Natural killer cell (primary cell): Measurements from ENCODE around the gene KIF6. TPM values are rescaled to one million over a fixed set of nuclear protein-coding genes. Genes with fewer than 3 reads are reported as not detected.

Source experiments
- ATAC-seq, 3 donors: fragments of 150-1000 bp in 2 of 3; fragments of 200-7000 bp in 1 of 3; cut with Tn5 transposase; 1 replicate in 1 of 3; 2 replicates in 2 of 3; pipeline ENCODE4 v1.10.0; 2021; ENCODE audit warnings: mild to moderate bottlenecking in 2 of 3, moderate library complexity in 2 of 3
- DNase-seq, 2 donors: peaks; one replicate each; pipeline versions ENCODE4 v3.0.0 to v3.0.0-alpha.2; 2013 to 2021; ENCODE audit warnings: mixed read lengths in 1 of 2
- H3K27ac ChIP-seq: one replicate; pipeline ENCODE4 v1.5.1; 2013; ENCODE audit warnings: mild to moderate bottlenecking, low read length
- H3K27me3 ChIP-seq: one replicate; pipeline ENCODE4 v1.6.1; 2013; ENCODE audit warnings: low read length; ENCODE audit not compliant: control insufficient read depth, insufficient read depth
- H3K36me3 ChIP-seq: one replicate; pipeline ENCODE4 v1.6.1; 2013; ENCODE audit warnings: low read length; ENCODE audit not compliant: control insufficient read depth, insufficient read depth
- H3K4me1 ChIP-seq: one replicate; pipeline ENCODE4 v1.6.1; 2013; ENCODE audit warnings: low read length; ENCODE audit not compliant: control insufficient read depth, insufficient read depth
- H3K4me3 ChIP-seq: one replicate; pipeline ENCODE4 v1.5.1; 2013; ENCODE audit warnings: low read length
- H3K9me3 ChIP-seq: one replicate; pipeline ENCODE4 v1.6.1; 2013; ENCODE audit warnings: low read length; ENCODE audit not compliant: control insufficient read depth, insufficient read depth
- H3K27ac Mint-ChIP-seq, 2 donors: one replicate each; pipeline ENCODE4 v1.8.0; 2022; ENCODE audit warnings: mild to moderate bottlenecking in 2 of 2, mixed read lengths in 2 of 2, moderate library complexity in 1 of 2
- H3K27me3 Mint-ChIP-seq, 2 donors: one replicate each; pipeline ENCODE4 v1.8.0; 2022; ENCODE audit warnings: low read depth in 2 of 2, mixed read lengths in 2 of 2
- H3K36me3 Mint-ChIP-seq: one replicate; pipeline ENCODE4 v1.8.0; 2022; ENCODE audit warnings: mixed read lengths
- H3K4me1 Mint-ChIP-seq, 2 donors: one replicate each; pipeline ENCODE4 v1.8.0; 2022; ENCODE audit warnings: mixed read lengths in 2 of 2
- H3K4me3 Mint-ChIP-seq: one replicate; pipeline ENCODE4 v1.8.0; 2022; ENCODE audit warnings: mild to moderate bottlenecking, moderate library complexity, mixed read lengths
- H3K9me3 Mint-ChIP-seq, 2 donors: one replicate each; pipeline ENCODE4 v1.8.0; 2022; ENCODE audit warnings: mixed read lengths in 2 of 2
- WGBS: methylation state at CpG from one replicate; pipeline ENCODE4 v1.1.7; 2013; ENCODE audit warnings: missing lambda C conversion rate; ENCODE audit not compliant: insufficient coverage; 5-methylcytosine and 5-hydroxymethylcytosine counted together
- intact Hi-C: fragments of 100-400 bp; cut with micrococcal nuclease; formaldehyde crosslinking; loops from one replicate; pipeline ENCODE4 v1.14.2; 2022
- total RNA-seq, 4 donors: library from RNA; stranded (reverse); fragments of 120-200 nt in 1 of 4; gene quantifications; one replicate each; pipeline versions ENCODE4 v1.2.3 to v1.2.4, GENCODE V29; 2013 to 2022
- TF ChIP-seq, protein P1 (sequence below): fragments of 200-600 bp; IDR thresholded peaks from one replicate; pipeline ENCODE4 v1.8.0; 2022; ENCODE audit warnings: antibody characterized with exemption

KIF6 gene
- total RNA-seq, 3 donors from 2014 or later (not counting 1 experiment from before 2014, with no cell fraction given) = not detected

GRCh38 chr6:39313526-39314272 is 411.5 kb downstream of the KIF6 start:
- intact Hi-C loops = no loop called here
- no peaks in the 10 kb centered on the region for H3K9me3 Mint-ChIP-seq
- H3K27me3 Mint-ChIP-seq = peaks cover 15 to 36% of the 10 kb centered on the region in 2 donors
- H3K36me3 ChIP-seq = no peaks in the 10 kb centered on the region
- peak overlapping the region; percentile 28 for H3K4me3 ChIP-seq
- no peaks in the 10 kb centered on the region for H3K9me3 ChIP-seq
- H3K27ac ChIP-seq = no peak overlapping the region
- no peak for ATAC-seq
- H3K4me1 Mint-ChIP-seq = peaks cover 5 to 28% of the 10 kb centered on the region in 2 donors
- TF ChIP-seq, protein P1, sequence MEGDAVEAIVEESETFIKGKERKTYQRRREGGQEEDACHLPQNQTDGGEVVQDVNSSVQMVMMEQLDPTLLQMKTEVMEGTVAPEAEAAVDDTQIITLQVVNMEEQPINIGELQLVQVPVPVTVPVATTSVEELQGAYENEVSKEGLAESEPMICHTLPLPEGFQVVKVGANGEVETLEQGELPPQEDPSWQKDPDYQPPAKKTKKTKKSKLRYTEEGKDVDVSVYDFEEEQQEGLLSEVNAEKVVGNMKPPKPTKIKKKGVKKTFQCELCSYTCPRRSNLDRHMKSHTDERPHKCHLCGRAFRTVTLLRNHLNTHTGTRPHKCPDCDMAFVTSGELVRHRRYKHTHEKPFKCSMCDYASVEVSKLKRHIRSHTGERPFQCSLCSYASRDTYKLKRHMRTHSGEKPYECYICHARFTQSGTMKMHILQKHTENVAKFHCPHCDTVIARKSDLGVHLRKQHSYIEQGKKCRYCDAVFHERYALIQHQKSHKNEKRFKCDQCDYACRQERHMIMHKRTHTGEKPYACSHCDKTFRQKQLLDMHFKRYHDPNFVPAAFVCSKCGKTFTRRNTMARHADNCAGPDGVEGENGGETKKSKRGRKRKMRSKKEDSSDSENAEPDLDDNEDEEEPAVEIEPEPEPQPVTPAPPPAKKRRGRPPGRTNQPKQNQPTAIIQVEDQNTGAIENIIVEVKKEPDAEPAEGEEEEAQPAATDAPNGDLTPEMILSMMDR = no peak
- peaks cover 25% of the 10 kb centered on the region for H3K4me1 ChIP-seq
- H3K4me3 Mint-ChIP-seq = peak overlapping the region; percentile 49
- no peaks in the 10 kb centered on the region for H3K36me3 Mint-ChIP-seq
- H3K27me3 ChIP-seq = peaks cover 19% of the 10 kb centered on the region
- under 1% methylated on average over 80 of the region's 80 CpGs for WGBS
- no peak for DNase-seq
- no peak overlapping the region for H3K27ac Mint-ChIP-seq

DNA sequence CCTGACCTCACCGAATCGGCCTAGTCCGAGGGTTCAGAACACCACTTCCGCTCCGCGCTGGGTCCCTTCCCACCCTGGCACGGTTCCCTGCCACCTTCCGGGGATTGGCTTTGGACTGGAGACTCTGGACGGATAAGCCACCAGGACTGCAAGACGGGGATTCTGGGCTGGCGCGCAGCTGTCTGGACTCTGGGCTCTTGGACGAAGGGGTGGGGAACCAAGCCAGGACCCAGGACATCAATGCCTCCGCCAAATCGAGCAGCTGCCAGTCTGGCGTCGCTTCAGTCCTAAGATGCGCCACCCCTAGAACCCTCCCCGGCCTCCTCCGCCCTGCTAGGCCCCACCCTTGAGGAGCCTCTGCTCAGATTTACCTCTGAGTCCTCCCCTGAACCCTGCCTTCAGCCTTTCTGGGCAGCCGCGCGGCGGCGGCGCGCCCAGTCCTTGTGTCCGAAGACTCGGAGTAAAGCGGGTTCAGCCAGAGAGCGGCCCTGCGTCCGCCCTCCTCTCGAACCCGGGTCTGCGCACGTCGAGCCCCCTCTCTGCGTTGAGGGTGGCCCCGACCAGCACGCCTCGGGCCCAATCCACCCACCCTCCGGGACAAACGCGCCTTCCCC is 412.2 kb downstream of the KIF6 start:
- H3K4me1 Mint-ChIP-seq = peaks cover 5 to 27% of the 10 kb centered on the region in 2 donors
- no peaks in the 10 kb centered on the region for H3K36me3 Mint-ChIP-seq
- peaks cover 15 to 36% of the 10 kb centered on the region in 2 donors for H3K27me3 Mint-ChIP-seq
- H3K27ac Mint-ChIP-seq = no peak overlapping the region
- 12% methylated on average over 45 of the region's 45 CpGs for WGBS
- peak overlapping the region; percentile 28 for H3K4me3 ChIP-seq
- H3K9me3 ChIP-seq = no peaks in the 10 kb centered on the region
- no peaks in the 10 kb centered on the region for H3K9me3 Mint-ChIP-seq
- ATAC-seq = no peak
- no peak for DNase-seq
- H3K36me3 ChIP-seq = no peaks in the 10 kb centered on the region
- peaks cover 19% of the 10 kb centered on the region for H3K27me3 ChIP-seq
- H3K27ac ChIP-seq = no peak overlapping the region
- TF ChIP-seq, protein P1 = no peak
- intact Hi-C loops = no loop called here
- no peak overlapping the region for H3K4me3 Mint-ChIP-seq
- H3K4me1 ChIP-seq = peaks cover 25% of the 10 kb centered on the region

DNA sequence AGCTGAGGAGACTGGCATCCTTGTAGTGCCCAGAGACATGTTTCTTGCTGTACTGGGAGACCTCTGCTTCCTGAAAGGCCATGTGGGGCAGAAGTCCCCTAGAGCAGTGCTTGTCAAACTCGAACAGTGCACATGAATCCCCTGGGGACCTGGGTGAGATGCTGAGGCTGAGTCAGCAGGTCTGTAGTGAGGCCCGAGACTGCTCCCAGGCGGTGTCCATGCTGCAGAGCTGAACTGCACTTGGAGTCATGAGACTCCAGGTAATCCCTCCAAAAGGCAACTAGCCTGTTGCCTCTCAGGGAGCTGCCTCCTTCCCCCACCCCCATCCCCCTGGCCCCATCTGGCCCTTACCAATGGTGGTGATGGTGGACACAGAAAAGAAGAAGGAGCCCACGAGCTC is 414.7 kb downstream of the KIF6 start:
- ATAC-seq (no peak), DNase-seq (no peak)
- Mint-ChIP-seq H3K4me1 (peaks cover 5 to 27% of the 10 kb centered on the region in 2 donors), H3K9me3 (no peaks in the 10 kb centered on the region), H3K36me3 (no peaks in the 10 kb centered on the region), H3K4me3 (no peak overlapping the region), H3K27ac (no peak overlapping the region), H3K27me3 (peaks cover 15 to 40% of the 10 kb centered on the region in 2 donors)
- Histone ChIP-seq H3K27me3 (peaks cover 19% of the 10 kb centered on the region), H3K27ac (no peak overlapping the region), H3K36me3 (no peaks in the 10 kb centered on the region), H3K9me3 (no peaks in the 10 kb centered on the region), H3K4me1 (peaks cover 25% of the 10 kb centered on the region), H3K4me3 (no peak overlapping the region)
- TF ChIP-seq, protein P1 = no peak
- 69% methylated on average over 3 of the region's 4 CpGs for WGBS
- intact Hi-C loops = loop anchor here (1.0 kb wide), 1 partner anchor 144 kb away; no protein-coding TSS in a partner anchor
